GM23338 (cell line): ENCODE data around the gene ZNF71. TPM values are rescaled to one million over a fixed set of nuclear protein-coding genes. Genes with fewer than 3 reads are reported as not detected.

Experiments
- ATAC-seq: fragments of 200-7000 bp; cut with Tn5 transposase; 3 replicates; pipeline ENCODE4 v1.9.1; 2020
- DNase-seq: peaks from one replicate; pipeline ENCODE4 v3.0.0-alpha.2; 2015; ENCODE audit warnings: low spot score
- H2AFZ ChIP-seq: fragments of 200-600 bp; sonication (generic); 2 replicates; pipeline ENCODE4 v1.8.0; 2016; ENCODE audit warnings: antibody characterized with exemption, mild to moderate bottlenecking, moderate library complexity
- H3F3A ChIP-seq: fragments of 200-600 bp; sonication (generic); replicated peaks from 2 replicates; pipeline ENCODE4 v1.8.0; 2017; ENCODE audit warnings: antibody characterized with exemption, mixed run types, low read depth
- H3K27ac ChIP-seq: fragments of 200-600 bp; sonication (generic); 2 replicates; pipeline ENCODE4 v1.6.1; 2016; ENCODE audit warnings: low read depth
- H3K27me3 ChIP-seq: fragments of 200-600 bp; sonication (generic); 2 replicates; pipeline ENCODE4 v1.8.0; 2016; ENCODE audit warnings: mild to moderate bottlenecking, mixed run types, moderate library complexity; ENCODE audit not compliant: insufficient read depth
- H3K36me3 ChIP-seq: fragments of 200-600 bp; sonication (generic); 2 replicates; pipeline ENCODE4 v1.8.0; 2016; ENCODE audit warnings: mild to moderate bottlenecking; ENCODE audit not compliant: insufficient read depth
- H3K4me1 ChIP-seq: fragments of 200-600 bp; sonication (generic); 2 replicates; pipeline ENCODE4 v1.8.0; 2016; ENCODE audit warnings: mild to moderate bottlenecking, moderate library complexity; ENCODE audit not compliant: insufficient read depth
- H3K4me2 ChIP-seq: fragments of 200-600 bp; sonication (generic); 2 replicates; pipeline ENCODE4 v1.7.1; 2017; ENCODE audit warnings: mixed run types
- H3K4me3 ChIP-seq: fragments of 200-600 bp; sonication (generic); 2 replicates; pipeline ENCODE4 v1.6.1; 2016; ENCODE audit warnings: mixed run types
- H3K79me2 ChIP-seq: fragments of 200-600 bp; sonication (generic); replicated peaks from 2 replicates; pipeline ENCODE4 v1.8.0; 2017; ENCODE audit warnings: mild to moderate bottlenecking; ENCODE audit not compliant: insufficient read depth
- H3K9me2 ChIP-seq: fragments of 200-600 bp; sonication (generic); 2 replicates; pipeline ENCODE4 v1.8.0; 2017; ENCODE audit not compliant: insufficient read depth
- H4K20me1 ChIP-seq: fragments of 200-600 bp; sonication (generic); replicated peaks from 2 replicates; pipeline ENCODE4 v1.8.0; 2017; ENCODE audit warnings: mild to moderate bottlenecking; ENCODE audit not compliant: insufficient read depth
- H3K27ac Mint-ChIP-seq: 2 replicates; pipeline ENCODE4 v1.8.0; 2020; ENCODE audit warnings: inconsistent platforms, mild to moderate bottlenecking, moderate library complexity, mixed read lengths
- H3K27me3 Mint-ChIP-seq: 3 replicates; pipeline ENCODE4 v1.8.0; 2022; ENCODE audit warnings: low read depth, mild to moderate bottlenecking, moderate library complexity, mixed read lengths, inconsistent platforms; ENCODE audit not compliant: insufficient read depth, poor library complexity
- H3K36me3 Mint-ChIP-seq: 3 replicates; pipeline ENCODE4 v1.8.0; 2021; ENCODE audit warnings: low read depth, mild to moderate bottlenecking, inconsistent platforms, moderate library complexity, mixed read lengths
- H3K4me1 Mint-ChIP-seq: 3 replicates; pipeline ENCODE4 v1.8.0; 2020; ENCODE audit warnings: mild to moderate bottlenecking, inconsistent platforms, mixed read lengths
- H3K4me3 Mint-ChIP-seq: 3 replicates; pipeline ENCODE4 v1.8.0; 2021; ENCODE audit warnings: moderate library complexity, mild to moderate bottlenecking, inconsistent platforms, mixed read lengths
- H3K9me3 Mint-ChIP-seq: 3 replicates; pipeline ENCODE4 v1.8.0; 2020; ENCODE audit warnings: moderate library complexity, mild to moderate bottlenecking, inconsistent platforms, mixed read lengths
- CREB1 ChIP-seq: fragments of 250-450 bp; sonication (Bioruptor Pico); IDR thresholded peaks from 2 replicates; pipeline ENCODE4 v1.5.0; 2020; ENCODE audit warnings: low read depth, mild to moderate bottlenecking, moderate library complexity
- EZH2phosphoT487 ChIP-seq: fragments of 200-600 bp; sonication (generic); IDR thresholded peaks from one replicate; pipeline ENCODE4 v1.8.1; 2018; ENCODE audit warnings: antibody characterized with exemption; ENCODE audit not compliant: unreplicated experiment
- NANOG ChIP-seq: IDR thresholded peaks from 2 replicates; pipeline ENCODE4 v1.6.1; 2016; ENCODE audit warnings: antibody characterized with exemption, borderline replicate concordance
- POLR2AphosphoS5 ChIP-seq: IDR thresholded peaks from 2 replicates; pipeline ENCODE4 v1.6.1; 2016; ENCODE audit warnings: antibody characterized with exemption, low read depth
- ZNF114 ChIP-seq: fragments of 250-450 bp; sonication (Bioruptor Pico); IDR thresholded peaks from 2 replicates; pipeline ENCODE4 v1.5.0; 2020; ENCODE audit warnings: mild to moderate bottlenecking, moderate library complexity
- ZNF331 ChIP-seq: fragments of 250-450 bp; sonication (Bioruptor Pico); IDR thresholded peaks from 2 replicates; pipeline ENCODE4 v1.5.0; 2020; ENCODE audit warnings: low read depth, mild to moderate bottlenecking, moderate library complexity
- polyA plus RNA-seq: library from polyadenylated mRNA; unstranded; fragments of >200 nt; fragmentation: Nextera tagmentation; extraction: Ambion mirVana; gene quantifications from 2 replicates; pipeline ENCODE4 v1.2.1, GENCODE V29; 2016
- total RNA-seq: library from RNA; depleted of rRNA; stranded (reverse); fragments of >200 nt; shearing (Covaris generic); gene quantifications from 2 replicates; pipeline ENCODE4 v1.2.3, GENCODE V29; 2014
- TF ChIP-seq, protein P1 (sequence below), 2 experiments: fragments of 200-600 bp in 1 of 2; sonication (generic) in 1 of 2; conservative IDR thresholded peaks; 2 replicates each; pipeline versions ENCODE4 v1.5.1 to v1.6.1; 2016 to 2017; ENCODE audit warnings: antibody characterized with exemption in 2 of 2, low read depth in 2 of 2, mild to moderate bottlenecking in 2 of 2, moderate library complexity in 1 of 2
- TF ChIP-seq, protein P2 (sequence below): fragments of 250-450 bp; sonication (Bioruptor Pico); IDR thresholded peaks from 2 replicates; pipeline ENCODE4 v1.5.0; 2020; ENCODE audit warnings: mild to moderate bottlenecking, moderate library complexity
- TF ChIP-seq, protein P3 (sequence below): IDR thresholded peaks from one replicate; pipeline ENCODE4 v1.6.1; 2018; ENCODE audit warnings: antibody characterized with exemption; ENCODE audit not compliant: unreplicated experiment

The ZNF71 gene
- total and polyA plus RNA-seq, 2 experiments from 2014 or later: 4.7 to 13.2 TPM

DNA sequence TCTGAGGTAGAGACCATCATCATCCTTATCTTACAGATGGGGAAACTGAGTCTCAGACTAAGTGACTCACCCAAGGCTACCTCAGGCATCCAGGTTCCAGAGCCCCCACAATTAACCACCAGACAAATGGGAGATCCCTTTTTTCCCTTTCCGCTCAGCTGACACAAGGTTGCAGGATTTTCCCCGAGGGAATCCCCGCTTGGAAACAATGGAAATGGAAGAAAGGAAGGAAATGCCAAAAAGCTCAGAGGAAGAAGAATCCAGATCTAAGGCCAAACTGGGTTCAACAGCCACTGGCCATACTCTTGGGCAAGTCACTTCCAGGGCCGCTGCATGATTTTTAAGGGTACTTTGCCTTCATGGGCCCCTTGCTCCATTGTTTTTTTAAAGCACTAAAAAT, 1.6 kb downstream of the ZNF71 start:
- 0 out of 2 replicates have a peak, but pooled peaks cover 3% of the 10 kb centered on the region for H3K4me1 ChIP-seq
- Mint-ChIP-seq H3K9me3 (peaks cover 39% of the 10 kb centered on the region), H3K36me3 (peaks cover 36% of the 10 kb centered on the region), H3K4me1 (peaks cover 12% of the 10 kb centered on the region), H3K4me3 (peak overlapping the region; percentile 93; the same call in 1 of the 3 replicates), H3K27me3 (peaks cover 6% of the 10 kb centered on the region), H3K27ac (no peak overlapping the region)
- no peak for DNase-seq
- no peak for ATAC-seq
- no peaks in the 10 kb centered on the region for H3K27me3 ChIP-seq
- H3K4me3 ChIP-seq: no peak overlapping the region
- H3F3A ChIP-seq: no peaks in the 10 kb centered on the region
- TF ChIP-seq ZNF331 (CRISPR knock-in tag) (no peak), EZH2phosphoT487 (no peak), CREB1 (CRISPR knock-in tag) (no peak), POLR2AphosphoS5 (no peak), ZNF114 (CRISPR knock-in tag) (no peak), NANOG (no peak)
- TF ChIP-seq, protein P1, sequence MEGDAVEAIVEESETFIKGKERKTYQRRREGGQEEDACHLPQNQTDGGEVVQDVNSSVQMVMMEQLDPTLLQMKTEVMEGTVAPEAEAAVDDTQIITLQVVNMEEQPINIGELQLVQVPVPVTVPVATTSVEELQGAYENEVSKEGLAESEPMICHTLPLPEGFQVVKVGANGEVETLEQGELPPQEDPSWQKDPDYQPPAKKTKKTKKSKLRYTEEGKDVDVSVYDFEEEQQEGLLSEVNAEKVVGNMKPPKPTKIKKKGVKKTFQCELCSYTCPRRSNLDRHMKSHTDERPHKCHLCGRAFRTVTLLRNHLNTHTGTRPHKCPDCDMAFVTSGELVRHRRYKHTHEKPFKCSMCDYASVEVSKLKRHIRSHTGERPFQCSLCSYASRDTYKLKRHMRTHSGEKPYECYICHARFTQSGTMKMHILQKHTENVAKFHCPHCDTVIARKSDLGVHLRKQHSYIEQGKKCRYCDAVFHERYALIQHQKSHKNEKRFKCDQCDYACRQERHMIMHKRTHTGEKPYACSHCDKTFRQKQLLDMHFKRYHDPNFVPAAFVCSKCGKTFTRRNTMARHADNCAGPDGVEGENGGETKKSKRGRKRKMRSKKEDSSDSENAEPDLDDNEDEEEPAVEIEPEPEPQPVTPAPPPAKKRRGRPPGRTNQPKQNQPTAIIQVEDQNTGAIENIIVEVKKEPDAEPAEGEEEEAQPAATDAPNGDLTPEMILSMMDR (conservative IDR thresholded peaks at IDR 0.05; ENCODE audit: low read depth in 2 of 2): no peak
- TF ChIP-seq, protein P2, sequence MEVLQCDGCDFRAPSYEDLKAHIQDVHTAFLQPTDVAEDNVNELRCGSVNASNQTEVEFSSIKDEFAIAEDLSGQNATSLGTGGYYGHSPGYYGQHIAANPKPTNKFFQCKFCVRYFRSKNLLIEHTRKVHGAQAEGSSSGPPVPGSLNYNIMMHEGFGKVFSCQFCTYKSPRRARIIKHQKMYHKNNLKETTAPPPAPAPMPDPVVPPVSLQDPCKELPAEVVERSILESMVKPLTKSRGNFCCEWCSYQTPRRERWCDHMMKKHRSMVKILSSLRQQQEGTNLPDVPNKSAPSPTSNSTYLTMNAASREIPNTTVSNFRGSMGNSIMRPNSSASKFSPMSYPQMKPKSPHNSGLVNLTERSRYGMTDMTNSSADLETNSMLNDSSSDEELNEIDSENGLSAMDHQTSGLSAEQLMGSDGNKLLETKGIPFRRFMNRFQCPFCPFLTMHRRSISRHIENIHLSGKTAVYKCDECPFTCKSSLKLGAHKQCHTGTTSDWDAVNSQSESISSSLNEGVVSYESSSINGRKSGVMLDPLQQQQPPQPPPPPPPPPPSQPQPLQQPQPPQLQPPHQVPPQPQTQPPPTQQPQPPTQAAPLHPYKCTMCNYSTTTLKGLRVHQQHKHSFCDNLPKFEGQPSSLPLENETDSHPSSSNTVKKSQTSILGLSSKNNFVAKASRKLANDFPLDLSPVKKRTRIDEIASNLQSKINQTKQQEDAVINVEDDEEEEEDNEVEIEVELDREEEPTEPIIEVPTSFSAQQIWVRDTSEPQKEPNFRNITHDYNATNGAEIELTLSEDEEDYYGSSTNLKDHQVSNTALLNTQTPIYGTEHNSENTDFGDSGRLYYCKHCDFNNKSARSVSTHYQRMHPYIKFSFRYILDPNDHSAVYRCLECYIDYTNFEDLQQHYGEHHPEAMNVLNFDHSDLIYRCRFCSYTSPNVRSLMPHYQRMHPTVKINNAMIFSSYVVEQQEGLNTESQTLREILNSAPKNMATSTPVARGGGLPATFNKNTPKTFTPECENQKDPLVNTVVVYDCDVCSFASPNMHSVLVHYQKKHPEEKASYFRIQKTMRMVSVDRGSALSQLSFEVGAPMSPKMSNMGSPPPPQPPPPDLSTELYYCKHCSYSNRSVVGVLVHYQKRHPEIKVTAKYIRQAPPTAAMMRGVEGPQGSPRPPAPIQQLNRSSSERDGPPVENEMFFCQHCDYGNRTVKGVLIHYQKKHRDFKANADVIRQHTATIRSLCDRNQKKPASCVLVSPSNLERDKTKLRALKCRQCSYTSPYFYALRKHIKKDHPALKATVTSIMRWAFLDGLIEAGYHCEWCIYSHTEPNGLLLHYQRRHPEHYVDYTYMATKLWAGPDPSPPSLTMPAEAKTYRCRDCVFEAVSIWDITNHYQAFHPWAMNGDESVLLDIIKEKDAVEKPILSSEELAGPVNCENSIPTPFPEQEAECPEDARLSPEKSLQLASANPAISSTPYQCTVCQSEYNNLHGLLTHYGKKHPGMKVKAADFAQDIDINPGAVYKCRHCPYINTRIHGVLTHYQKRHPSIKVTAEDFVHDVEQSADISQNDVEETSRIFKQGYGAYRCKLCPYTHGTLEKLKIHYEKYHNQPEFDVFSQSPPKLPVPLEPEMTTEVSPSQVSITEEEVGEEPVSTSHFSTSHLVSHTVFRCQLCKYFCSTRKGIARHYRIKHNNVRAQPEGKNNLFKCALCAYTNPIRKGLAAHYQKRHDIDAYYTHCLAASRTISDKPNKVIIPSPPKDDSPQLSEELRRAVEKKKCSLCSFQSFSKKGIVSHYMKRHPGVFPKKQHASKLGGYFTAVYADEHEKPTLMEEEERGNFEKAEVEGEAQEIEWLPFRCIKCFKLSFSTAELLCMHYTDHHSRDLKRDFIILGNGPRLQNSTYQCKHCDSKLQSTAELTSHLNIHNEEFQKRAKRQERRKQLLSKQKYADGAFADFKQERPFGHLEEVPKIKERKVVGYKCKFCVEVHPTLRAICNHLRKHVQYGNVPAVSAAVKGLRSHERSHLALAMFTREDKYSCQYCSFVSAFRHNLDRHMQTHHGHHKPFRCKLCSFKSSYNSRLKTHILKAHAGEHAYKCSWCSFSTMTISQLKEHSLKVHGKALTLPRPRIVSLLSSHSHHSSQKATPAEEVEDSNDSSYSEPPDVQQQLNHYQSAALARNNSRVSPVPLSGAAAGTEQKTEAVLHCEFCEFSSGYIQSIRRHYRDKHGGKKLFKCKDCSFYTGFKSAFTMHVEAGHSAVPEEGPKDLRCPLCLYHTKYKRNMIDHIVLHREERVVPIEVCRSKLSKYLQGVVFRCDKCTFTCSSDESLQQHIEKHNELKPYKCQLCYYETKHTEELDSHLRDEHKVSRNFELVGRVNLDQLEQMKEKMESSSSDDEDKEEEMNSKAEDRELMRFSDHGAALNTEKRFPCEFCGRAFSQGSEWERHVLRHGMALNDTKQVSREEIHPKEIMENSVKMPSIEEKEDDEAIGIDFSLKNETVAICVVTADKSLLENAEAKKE: no peak
- TF ChIP-seq, protein P3, sequence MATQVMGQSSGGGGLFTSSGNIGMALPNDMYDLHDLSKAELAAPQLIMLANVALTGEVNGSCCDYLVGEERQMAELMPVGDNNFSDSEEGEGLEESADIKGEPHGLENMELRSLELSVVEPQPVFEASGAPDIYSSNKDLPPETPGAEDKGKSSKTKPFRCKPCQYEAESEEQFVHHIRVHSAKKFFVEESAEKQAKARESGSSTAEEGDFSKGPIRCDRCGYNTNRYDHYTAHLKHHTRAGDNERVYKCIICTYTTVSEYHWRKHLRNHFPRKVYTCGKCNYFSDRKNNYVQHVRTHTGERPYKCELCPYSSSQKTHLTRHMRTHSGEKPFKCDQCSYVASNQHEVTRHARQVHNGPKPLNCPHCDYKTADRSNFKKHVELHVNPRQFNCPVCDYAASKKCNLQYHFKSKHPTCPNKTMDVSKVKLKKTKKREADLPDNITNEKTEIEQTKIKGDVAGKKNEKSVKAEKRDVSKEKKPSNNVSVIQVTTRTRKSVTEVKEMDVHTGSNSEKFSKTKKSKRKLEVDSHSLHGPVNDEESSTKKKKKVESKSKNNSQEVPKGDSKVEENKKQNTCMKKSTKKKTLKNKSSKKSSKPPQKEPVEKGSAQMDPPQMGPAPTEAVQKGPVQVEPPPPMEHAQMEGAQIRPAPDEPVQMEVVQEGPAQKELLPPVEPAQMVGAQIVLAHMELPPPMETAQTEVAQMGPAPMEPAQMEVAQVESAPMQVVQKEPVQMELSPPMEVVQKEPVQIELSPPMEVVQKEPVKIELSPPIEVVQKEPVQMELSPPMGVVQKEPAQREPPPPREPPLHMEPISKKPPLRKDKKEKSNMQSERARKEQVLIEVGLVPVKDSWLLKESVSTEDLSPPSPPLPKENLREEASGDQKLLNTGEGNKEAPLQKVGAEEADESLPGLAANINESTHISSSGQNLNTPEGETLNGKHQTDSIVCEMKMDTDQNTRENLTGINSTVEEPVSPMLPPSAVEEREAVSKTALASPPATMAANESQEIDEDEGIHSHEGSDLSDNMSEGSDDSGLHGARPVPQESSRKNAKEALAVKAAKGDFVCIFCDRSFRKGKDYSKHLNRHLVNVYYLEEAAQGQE: no peak
- no peak overlapping the region for H3K27ac ChIP-seq
- H3K79me2 ChIP-seq: peaks cover 41% of the 10 kb centered on the region
- no peak overlapping the region for H3K4me2 ChIP-seq
- H2AFZ ChIP-seq: no peak overlapping the region
- H3K36me3 ChIP-seq: no peaks in the 10 kb centered on the region
- H4K20me1 ChIP-seq: no peaks in the 10 kb centered on the region
- no peaks in the 10 kb centered on the region for H3K9me2 ChIP-seq
